Retinal pigment epithelial cell (primary cell): Measurements from ENCODE around the gene FBXL7.

Experiments used
- DNase-seq: peaks from one replicate; pipeline ENCODE4 v3.0.0-alpha.2; 2010; ENCODE audit warnings: low read depth
- H3K4me3 ChIP-seq: 2 replicates; pipeline ENCODE4 v1.5.1; 2011; ENCODE audit warnings: mild to moderate bottlenecking, low read length, control low read depth, moderate library complexity
- TF ChIP-seq, protein P1 (sequence below): conservative IDR thresholded peaks from 2 replicates; pipeline ENCODE4 v1.5.1; 2011; ENCODE audit warnings: low read depth, low read length, control low read depth, inconsistent platforms

The FBXL7 gene

DNA sequence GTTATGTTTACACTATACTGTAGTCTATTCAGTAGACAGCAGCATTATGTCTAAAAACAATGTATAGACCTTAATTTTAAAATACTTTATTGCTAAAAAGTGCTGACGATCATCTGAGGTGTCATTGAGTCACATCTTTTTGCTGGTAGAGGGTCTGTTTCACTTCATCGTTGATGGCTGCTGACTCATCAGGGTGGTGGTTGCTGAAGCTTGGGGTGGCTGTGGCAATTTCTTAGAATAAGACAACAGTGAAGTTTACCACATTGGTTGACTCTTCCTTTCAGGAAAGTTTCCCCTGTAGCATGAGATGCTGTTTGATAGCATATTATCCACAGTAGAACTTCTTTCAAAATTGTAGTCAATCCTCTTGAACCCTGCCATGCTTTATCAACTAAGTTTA is 150.3 kb downstream of the FBXL7 start:
- TF ChIP-seq, protein P1, sequence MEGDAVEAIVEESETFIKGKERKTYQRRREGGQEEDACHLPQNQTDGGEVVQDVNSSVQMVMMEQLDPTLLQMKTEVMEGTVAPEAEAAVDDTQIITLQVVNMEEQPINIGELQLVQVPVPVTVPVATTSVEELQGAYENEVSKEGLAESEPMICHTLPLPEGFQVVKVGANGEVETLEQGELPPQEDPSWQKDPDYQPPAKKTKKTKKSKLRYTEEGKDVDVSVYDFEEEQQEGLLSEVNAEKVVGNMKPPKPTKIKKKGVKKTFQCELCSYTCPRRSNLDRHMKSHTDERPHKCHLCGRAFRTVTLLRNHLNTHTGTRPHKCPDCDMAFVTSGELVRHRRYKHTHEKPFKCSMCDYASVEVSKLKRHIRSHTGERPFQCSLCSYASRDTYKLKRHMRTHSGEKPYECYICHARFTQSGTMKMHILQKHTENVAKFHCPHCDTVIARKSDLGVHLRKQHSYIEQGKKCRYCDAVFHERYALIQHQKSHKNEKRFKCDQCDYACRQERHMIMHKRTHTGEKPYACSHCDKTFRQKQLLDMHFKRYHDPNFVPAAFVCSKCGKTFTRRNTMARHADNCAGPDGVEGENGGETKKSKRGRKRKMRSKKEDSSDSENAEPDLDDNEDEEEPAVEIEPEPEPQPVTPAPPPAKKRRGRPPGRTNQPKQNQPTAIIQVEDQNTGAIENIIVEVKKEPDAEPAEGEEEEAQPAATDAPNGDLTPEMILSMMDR: no peak
- H3K4me3 ChIP-seq: no peak overlapping the region
- no peak for DNase-seq

DNA sequence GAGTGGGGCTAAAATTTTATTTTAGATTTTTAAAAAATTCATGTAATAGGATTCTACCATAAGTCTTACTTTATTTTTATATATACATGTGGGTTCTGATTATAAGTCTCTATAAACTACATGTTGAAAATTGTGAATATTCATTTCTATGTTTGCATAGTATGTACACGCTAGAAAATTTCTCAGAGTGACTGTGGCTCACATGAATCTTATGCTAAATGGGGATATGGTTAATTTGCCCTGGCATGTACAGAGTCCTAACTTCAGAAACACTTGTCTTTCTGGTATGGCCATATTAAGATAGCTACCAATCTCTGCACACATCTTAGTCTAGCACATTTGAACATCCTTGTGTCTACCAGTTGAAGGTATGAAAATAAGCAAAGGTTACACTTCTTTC is 154.8 kb downstream of the FBXL7 start:
- no peak overlapping the region for H3K4me3 ChIP-seq
- TF ChIP-seq, protein P1: no peak
- DNase-seq: no peak

DNA sequence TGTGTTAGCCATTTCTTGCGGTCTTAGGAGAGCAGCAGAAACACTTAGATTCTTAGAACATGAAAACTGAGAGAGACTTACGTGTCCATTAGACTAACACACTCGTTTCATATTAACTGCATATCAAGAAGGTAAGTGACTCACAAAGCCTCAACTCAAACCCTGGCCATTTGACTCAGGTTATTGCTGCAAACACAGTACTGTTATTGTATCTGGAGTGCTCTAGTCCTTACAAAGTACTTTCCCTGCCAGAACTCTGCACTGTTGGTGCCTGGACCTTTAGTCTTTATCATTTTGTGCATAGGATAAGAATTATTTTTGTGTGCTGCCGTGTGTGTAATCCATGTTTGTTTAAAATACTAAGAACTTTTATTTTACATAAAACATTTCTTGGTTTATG is 155.7 kb downstream of the FBXL7 start:
- TF ChIP-seq, protein P1: no peak
- DNase-seq: no peak
- no peak overlapping the region for H3K4me3 ChIP-seq

DNA sequence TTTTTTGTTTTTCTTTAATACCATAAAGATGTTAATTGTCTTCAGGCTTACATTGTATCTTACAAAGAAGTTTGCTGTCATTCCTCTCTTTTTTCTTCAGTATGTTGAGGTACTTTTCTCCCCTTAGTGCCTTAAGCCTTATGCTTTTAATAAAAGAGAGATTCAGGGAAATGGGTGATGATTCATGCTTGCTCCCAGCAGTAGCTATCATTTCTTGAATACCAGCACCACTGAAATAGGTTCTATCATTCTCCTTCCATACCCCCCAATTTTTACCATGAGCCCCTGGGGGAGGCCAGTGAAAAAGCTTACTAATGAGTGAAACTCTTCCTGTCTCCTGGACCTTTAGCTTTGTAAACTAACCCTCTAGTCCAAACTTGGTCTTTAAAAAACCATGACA is 165.0 kb downstream of the FBXL7 start:
- DNase-seq: no peak
- TF ChIP-seq, protein P1: no peak
- no peak overlapping the region for H3K4me3 ChIP-seq

DNA sequence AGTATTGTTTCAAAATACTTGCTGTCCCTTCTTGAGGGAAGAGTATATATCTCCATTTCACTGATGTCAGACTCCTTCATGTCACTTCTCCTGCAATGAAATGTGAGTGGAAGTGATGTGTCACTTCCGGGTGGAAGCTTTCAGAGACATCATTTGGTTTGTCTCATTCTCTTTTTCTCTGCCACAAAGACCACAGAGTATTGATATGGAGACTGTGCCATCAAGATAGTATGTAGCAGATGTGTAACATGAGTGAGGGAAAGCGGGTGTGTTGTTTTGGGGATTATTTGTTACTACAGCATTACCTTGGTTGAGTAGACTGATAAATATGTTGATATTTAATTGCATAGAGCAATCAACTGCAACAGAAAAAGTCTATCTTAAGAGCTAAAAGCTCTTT is 169.8 kb downstream of the FBXL7 start:
- TF ChIP-seq, protein P1: no peak
- DNase-seq: no peak
- no peak overlapping the region for H3K4me3 ChIP-seq

DNA sequence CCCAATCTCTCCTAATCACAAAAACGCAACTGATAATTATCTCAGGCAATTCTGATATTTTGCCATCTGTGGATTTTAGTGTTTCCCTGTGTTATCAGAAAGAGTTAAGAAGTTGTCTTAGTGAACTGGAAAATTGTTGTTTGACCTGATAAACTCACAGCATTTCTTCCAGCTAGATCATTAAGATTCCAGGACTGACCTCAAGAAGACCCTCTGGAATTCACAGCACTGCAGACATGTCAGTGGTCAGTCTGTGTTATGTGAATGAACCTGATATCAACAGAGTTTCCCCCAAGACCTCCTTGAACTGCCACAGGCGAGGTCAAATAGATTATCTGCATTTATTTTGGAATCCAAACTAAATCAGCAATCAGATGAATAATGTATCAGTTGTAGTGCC is 174.7 kb downstream of the FBXL7 start:
- TF ChIP-seq, protein P1: no peak
- H3K4me3 ChIP-seq: no peak overlapping the region
- DNase-seq: no peak

DNA sequence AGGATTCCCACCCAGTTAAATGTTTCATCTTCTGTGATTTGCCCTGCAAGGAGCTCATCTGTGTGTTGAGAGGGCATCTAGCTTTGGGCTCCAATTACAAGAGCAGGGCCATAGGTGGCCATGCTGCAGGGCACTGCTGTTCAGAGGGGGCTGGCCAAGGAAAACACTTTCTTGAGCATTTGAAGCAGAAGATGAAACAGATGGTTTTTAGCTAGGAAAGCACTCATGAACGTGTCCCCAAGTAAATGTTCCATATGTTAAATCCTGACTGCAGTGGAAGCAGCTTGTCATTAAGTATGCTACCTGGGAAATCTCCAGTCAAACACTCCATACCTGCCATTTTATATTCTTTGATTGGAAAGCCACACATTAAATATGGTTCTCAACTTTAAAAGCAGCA is 176.6 kb downstream of the FBXL7 start:
- TF ChIP-seq, protein P1: no peak
- no peak overlapping the region for H3K4me3 ChIP-seq
- DNase-seq: no peak
